GM23338 (cell line): ENCODE measurements around the gene LCN6. TPM values are rescaled to one million over a fixed set of nuclear protein-coding genes. Genes with fewer than 3 reads are reported as not detected.

Source experiments
- ETS1 ChIP-seq: IDR thresholded peaks from 2 replicates; pipeline ENCODE4 v1.6.1; 2016; ENCODE audit warnings: antibody characterized with exemption
- EZH2 ChIP-seq: fragments of 200-600 bp; sonication (generic); IDR thresholded peaks from one replicate; pipeline ENCODE4 v1.8.0; 2017; ENCODE audit warnings: antibody characterized with exemption, mild to moderate bottlenecking, low read depth; ENCODE audit not compliant: unreplicated experiment
- POLR2AphosphoS5 ChIP-seq: IDR thresholded peaks from 2 replicates; pipeline ENCODE4 v1.6.1; 2016; ENCODE audit warnings: antibody characterized with exemption, low read depth
- STAT1 ChIP-seq: IDR thresholded peaks from one replicate; pipeline ENCODE4 v1.6.1; 2016; ENCODE audit warnings: antibody characterized with exemption; ENCODE audit not compliant: unreplicated experiment
- ZNF331 ChIP-seq: fragments of 250-450 bp; sonication (Bioruptor Pico); IDR thresholded peaks from 2 replicates; pipeline ENCODE4 v1.5.0; 2020; ENCODE audit warnings: low read depth, mild to moderate bottlenecking, moderate library complexity
- ZNF462 ChIP-seq: fragments of 250-450 bp; sonication (Bioruptor Pico); IDR thresholded peaks from 2 replicates; pipeline ENCODE4 v1.5.0; 2020; ENCODE audit warnings: mild to moderate bottlenecking, moderate library complexity
- polyA plus RNA-seq: library from polyadenylated mRNA; unstranded; fragments of >200 nt; fragmentation: Nextera tagmentation; extraction: Ambion mirVana; gene quantifications from 2 replicates; pipeline ENCODE4 v1.2.1, GENCODE V29; 2016
- total RNA-seq: library from RNA; depleted of rRNA; stranded (reverse); fragments of >200 nt; shearing (Covaris generic); gene quantifications from 2 replicates; pipeline ENCODE4 v1.2.3, GENCODE V29; 2014
- TF ChIP-seq, protein P1 (sequence below): IDR thresholded peaks from one replicate; pipeline ENCODE4 v1.6.1; 2018; ENCODE audit warnings: antibody characterized with exemption; ENCODE audit not compliant: unreplicated experiment

LCN6 gene
- total and polyA plus RNA-seq, 2 experiments from 2014 or later = not detected

DNA sequence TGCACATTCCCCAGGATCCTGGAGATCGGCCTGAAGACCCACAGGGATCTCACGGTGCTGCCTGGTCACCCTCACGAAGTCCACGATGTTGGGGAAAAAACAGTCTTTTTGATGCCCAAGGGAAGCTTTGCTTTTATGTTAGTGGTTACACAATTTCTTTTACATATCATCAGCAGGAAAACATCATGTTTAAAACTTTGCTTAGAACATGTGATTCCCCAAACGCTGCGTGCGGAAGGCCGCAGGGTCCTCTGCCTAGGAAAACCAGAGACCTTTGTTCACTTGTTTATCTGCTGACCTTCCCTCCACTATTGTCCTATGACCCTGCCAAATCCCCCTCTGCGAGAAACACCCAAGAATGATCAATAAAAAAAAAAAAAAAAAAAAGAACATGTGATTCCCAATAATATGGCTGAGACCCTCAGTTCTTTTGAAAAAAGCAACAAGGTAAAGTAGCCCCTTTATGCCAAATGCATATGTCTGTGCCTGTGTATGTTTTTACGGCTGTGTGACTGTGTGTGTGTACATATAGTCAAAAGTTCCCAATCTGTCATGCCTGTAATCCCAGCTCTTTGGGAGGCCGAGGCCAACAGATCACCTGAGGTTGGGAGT lies 49.6 kb downstream of the LCN6 start (continued):
- TF ChIP-seq ZNF462 (CRISPR knock-in tag) (no peak), ETS1 (no peak), POLR2AphosphoS5 (no peak), ZNF331 (CRISPR knock-in tag) (no peak), STAT1 (no peak), EZH2 (no peak)
- TF ChIP-seq, protein P1, sequence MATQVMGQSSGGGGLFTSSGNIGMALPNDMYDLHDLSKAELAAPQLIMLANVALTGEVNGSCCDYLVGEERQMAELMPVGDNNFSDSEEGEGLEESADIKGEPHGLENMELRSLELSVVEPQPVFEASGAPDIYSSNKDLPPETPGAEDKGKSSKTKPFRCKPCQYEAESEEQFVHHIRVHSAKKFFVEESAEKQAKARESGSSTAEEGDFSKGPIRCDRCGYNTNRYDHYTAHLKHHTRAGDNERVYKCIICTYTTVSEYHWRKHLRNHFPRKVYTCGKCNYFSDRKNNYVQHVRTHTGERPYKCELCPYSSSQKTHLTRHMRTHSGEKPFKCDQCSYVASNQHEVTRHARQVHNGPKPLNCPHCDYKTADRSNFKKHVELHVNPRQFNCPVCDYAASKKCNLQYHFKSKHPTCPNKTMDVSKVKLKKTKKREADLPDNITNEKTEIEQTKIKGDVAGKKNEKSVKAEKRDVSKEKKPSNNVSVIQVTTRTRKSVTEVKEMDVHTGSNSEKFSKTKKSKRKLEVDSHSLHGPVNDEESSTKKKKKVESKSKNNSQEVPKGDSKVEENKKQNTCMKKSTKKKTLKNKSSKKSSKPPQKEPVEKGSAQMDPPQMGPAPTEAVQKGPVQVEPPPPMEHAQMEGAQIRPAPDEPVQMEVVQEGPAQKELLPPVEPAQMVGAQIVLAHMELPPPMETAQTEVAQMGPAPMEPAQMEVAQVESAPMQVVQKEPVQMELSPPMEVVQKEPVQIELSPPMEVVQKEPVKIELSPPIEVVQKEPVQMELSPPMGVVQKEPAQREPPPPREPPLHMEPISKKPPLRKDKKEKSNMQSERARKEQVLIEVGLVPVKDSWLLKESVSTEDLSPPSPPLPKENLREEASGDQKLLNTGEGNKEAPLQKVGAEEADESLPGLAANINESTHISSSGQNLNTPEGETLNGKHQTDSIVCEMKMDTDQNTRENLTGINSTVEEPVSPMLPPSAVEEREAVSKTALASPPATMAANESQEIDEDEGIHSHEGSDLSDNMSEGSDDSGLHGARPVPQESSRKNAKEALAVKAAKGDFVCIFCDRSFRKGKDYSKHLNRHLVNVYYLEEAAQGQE = no peak
